Thyroid gland (tissue), 4 donors: Measurements from ENCODE around the gene TBC1D13. TPM values are rescaled to one million over a fixed set of nuclear protein-coding genes. Genes with fewer than 3 reads are reported as not detected.

ENCODE experiments used
- DNase-seq, 2 donors: peaks; one replicate each; pipeline ENCODE4 v3.0.0-alpha.2; 2019
- H3K27ac ChIP-seq, 3 donors: fragments of 200-600 bp; sonication (generic); 1 replicate in 2 of 3; 2 replicates in 1 of 3; pipeline ENCODE4 v1.5.1; 2016 to 2019; ENCODE audit warnings: mild to moderate bottlenecking in 1 of 3, moderate library complexity in 1 of 3
- H3K27me3 ChIP-seq: fragments of 200-600 bp; sonication (generic); one replicate; pipeline ENCODE4 v1.5.1; 2019
- H3K36me3 ChIP-seq, 2 donors: fragments of 200-600 bp; sonication (generic); one replicate each; pipeline ENCODE4 v1.5.1; 2016 to 2019
- H3K4me1 ChIP-seq, 2 donors: fragments of 200-600 bp; sonication (generic); one replicate each; pipeline ENCODE4 v1.5.1; 2017 to 2019
- H3K4me3 ChIP-seq, 3 donors: fragments of 200-600 bp; sonication (generic); replicated peaks in 1 of 3; 1 replicate in 2 of 3; 2 replicates in 1 of 3; pipeline ENCODE4 v1.5.1; 2016; ENCODE audit warnings: mild to moderate bottlenecking in 1 of 3
- H3K9me3 ChIP-seq: fragments of 200-600 bp; sonication (generic); one replicate; pipeline ENCODE4 v1.5.1; 2017
- POLR2A ChIP-seq, 2 donors: fragments of 450-650 bp; IDR thresholded peaks; one replicate each; pipeline ENCODE4 v1.6.1; 2017; ENCODE audit warnings: antibody characterized with exemption in 2 of 2, mild to moderate bottlenecking in 2 of 2, moderate library complexity in 1 of 2
- WGBS, 2 donors: methylation state at CpG; one replicate each; pipeline ENCODE4 v1.1.5; 2017; 5-methylcytosine and 5-hydroxymethylcytosine counted together
- intact Hi-C: fragments of 100-400 bp; cut with DNase I; formaldehyde crosslinking; loops from one replicate; pipeline ENCODE4 v1.15.1; 2023
- total RNA-seq, 4 donors: library from RNA; depleted of rRNA; stranded (reverse); fragments of >200 nt; gene quantifications; one replicate each; pipeline ENCODE4 v1.2.3, GENCODE V29; 2016
- TF ChIP-seq, protein P1 (sequence below), 6 experiments: fragments of 200-600 bp in 3 of 6; fragments of 450-650 bp in 3 of 6; sonication (generic) in 3 of 6; IDR thresholded peaks; one replicate each; pipeline ENCODE4 v1.5.1; 2016 to 2019; ENCODE audit warnings: antibody characterized with exemption in 6 of 6, mild to moderate bottlenecking in 2 of 6, inconsistent platforms in 1 of 6, moderate library complexity in 1 of 6

Gene TBC1D13
- total RNA-seq, 4 donors from 2014 or later, result 18.6 to 32.1 (median 27.6) TPM

DNA sequence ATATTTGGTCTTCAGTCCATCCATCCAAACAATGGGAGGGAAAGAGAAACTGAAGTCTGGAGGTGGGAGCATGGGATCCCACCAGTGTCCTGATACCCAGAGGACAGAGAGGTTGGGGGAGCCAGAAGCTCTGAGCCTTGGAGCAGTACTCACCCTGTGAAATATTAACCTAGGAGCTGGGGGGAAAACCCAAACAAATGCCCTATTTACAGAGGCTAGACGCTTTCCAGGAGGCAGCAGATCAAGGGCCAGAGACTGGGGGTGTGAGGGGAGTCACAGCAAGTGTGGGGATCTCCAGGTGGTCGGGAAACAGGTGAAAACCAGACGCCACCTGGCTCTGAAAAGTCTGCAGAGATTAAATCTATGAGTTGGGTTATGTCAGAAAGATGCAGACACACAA lies 21.6 kb upstream of the TBC1D13 start:
- TF ChIP-seq, protein P1, sequence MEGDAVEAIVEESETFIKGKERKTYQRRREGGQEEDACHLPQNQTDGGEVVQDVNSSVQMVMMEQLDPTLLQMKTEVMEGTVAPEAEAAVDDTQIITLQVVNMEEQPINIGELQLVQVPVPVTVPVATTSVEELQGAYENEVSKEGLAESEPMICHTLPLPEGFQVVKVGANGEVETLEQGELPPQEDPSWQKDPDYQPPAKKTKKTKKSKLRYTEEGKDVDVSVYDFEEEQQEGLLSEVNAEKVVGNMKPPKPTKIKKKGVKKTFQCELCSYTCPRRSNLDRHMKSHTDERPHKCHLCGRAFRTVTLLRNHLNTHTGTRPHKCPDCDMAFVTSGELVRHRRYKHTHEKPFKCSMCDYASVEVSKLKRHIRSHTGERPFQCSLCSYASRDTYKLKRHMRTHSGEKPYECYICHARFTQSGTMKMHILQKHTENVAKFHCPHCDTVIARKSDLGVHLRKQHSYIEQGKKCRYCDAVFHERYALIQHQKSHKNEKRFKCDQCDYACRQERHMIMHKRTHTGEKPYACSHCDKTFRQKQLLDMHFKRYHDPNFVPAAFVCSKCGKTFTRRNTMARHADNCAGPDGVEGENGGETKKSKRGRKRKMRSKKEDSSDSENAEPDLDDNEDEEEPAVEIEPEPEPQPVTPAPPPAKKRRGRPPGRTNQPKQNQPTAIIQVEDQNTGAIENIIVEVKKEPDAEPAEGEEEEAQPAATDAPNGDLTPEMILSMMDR (IDR thresholded peaks at IDR 0.05), result no peak
- no peak for TF ChIP-seq POLR2A (IDR thresholded peaks at IDR 0.05)
- intact Hi-C loops, result no loop called here

GRCh38 chr9:128768606-128769005 lies 18.4 kb upstream of the TBC1D13 start:
- Histone ChIP-seq H3K27ac (no peak overlapping the region), H3K4me3 (no peak overlapping the region), H3K27me3 (no peaks in the 10 kb centered on the region), H3K9me3 (no peaks in the 10 kb centered on the region), H3K4me1 (peaks cover 16% of the 10 kb centered on the region in 2 donors), H3K36me3 (no peaks in the 10 kb centered on the region)
- TF ChIP-seq, protein P1 (IDR thresholded peaks at IDR 0.05), result no peak
- TF ChIP-seq POLR2A (IDR thresholded peaks at IDR 0.05), result no peak
- intact Hi-C loops, result no loop called here
- 91 to 96% methylated on average over 6 of the region's 6 CpGs for WGBS, 2 donors
- no peak for DNase-seq

More for the DNA sequence above, 21.6 kb upstream of the TBC1D13 start:
- no peak overlapping the region for H3K27ac ChIP-seq
- H3K9me3 ChIP-seq, result no peaks in the 10 kb centered on the region
- WGBS, 2 donors, result 78 to 85% methylated on average over 3 of the region's 3 CpGs
- H3K4me3 ChIP-seq, result no peak overlapping the region
- peaks cover 6 to 11% of the 10 kb centered on the region in 2 donors for H3K4me1 ChIP-seq
- no peak for DNase-seq
- no peaks in the 10 kb centered on the region for H3K27me3 ChIP-seq
- H3K36me3 ChIP-seq, result no peaks in the 10 kb centered on the region

DNA sequence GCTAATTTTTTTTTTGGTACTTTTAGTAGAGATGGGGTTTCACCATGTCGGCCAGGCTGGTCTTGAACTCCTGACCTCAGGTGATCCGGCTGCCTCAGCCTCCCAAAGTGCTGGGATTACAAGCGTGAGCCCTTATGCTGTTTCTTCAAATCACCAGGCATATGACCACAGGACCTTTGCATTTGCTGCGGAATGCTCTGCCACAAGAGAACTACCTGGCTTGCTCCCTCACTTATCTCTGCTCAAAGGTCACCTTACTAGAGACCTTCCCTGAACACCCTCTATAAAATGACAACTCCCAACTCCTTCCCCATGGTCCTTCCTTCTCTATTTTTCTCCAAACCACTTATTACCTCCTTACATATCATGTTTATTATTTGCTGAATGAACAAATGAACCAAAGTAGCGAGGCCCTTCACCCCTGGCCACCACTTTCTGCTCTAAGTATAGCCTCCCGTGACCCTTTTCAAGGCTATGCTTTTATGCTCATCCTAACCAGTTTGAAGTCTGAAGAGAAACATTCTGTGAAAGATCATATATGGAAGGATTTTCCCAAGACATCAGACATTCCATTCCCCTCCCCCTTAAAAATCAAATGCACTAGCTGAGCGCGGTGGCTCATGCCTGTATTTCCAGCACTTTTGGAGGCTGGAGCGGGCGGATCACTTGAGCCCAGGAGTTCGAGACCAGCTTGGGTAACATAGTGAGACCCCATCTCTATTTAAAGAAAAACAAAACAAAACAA lies 16.6 kb upstream of the TBC1D13 start:
- H3K36me3 ChIP-seq, result no peaks in the 10 kb centered on the region
- H3K9me3 ChIP-seq, result no peaks in the 10 kb centered on the region
- peaks cover 16% of the 10 kb centered on the region in 2 donors for H3K4me1 ChIP-seq
- H3K4me3 ChIP-seq, result peak overlapping the region; percentile 79 to 94 (median 80)
- intact Hi-C loops, result no loop called here
- peak overlapping the region in 2 of 3 donors; percentile 90 to 94 for H3K27ac ChIP-seq
- 74 to 80% methylated on average over 11 of the region's 11 CpGs for WGBS, 2 donors
- TF ChIP-seq, protein P1 (IDR thresholded peaks at IDR 0.05), result no peak
- no peak for TF ChIP-seq POLR2A (IDR thresholded peaks at IDR 0.05)
- H3K27me3 ChIP-seq, result no peaks in the 10 kb centered on the region
- no peak for DNase-seq

DNA sequence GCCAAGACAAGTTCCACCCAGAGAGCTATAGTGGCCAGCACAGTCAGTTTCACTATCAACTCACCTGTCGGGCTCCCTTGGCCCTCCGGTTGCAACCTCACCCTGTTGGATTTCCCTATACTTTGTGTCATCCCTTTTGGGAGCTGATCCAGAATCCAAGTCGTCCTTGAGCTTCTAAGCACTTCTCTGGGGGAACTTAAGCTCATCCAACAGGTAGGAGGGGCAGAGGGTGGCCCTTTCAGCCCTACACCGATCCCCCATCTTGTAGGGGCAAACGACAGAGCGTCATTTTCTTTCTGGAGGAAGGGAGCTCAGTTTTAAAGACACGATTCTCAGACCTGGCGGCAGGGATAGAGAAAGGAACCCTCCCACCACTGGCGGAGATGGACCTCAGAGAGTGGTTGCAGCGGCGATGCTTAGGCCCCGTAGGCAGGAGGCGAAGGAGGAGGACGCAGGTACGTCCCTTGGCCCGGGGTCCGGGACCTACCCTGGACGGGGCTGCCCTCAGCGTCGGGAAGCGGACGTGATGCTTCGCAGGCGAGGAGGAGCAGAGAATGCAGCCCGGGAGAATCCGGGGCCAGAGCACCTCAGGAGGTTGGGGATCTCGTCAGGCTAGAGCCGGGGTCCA lies 15.8 kb upstream of the TBC1D13 start:
- intact Hi-C loops, result no loop called here
- 1 to 2% methylated on average over 21 to 28 of the region's 28 CpGs for WGBS, 2 donors
- DNase-seq, result peak; percentile 31 to 34

More for the DNA sequence above, 15.8 kb upstream of the TBC1D13 start:
- Histone ChIP-seq H3K36me3 (no peaks in the 10 kb centered on the region), H3K27me3 (no peaks in the 10 kb centered on the region), H3K9me3 (no peaks in the 10 kb centered on the region), H3K4me1 (peaks cover 16% of the 10 kb centered on the region in 2 donors), H3K4me3 (peak overlapping the region; percentile 79 to 94 (median 80)), H3K27ac (peak overlapping the region; percentile 90 to 94 (median 90))
- no peak for TF ChIP-seq POLR2A (IDR thresholded peaks at IDR 0.05)
- TF ChIP-seq, protein P1 (IDR thresholded peaks at IDR 0.05), result no peak
